Thyroid gland (tissue), 4 donors: ENCODE data around the gene CEMIP2.

Experiments
- POLR2A ChIP-seq, 2 donors: fragments of 450-650 bp; IDR thresholded peaks; one replicate each; pipeline ENCODE4 v1.6.1; 2017; ENCODE audit warnings: antibody characterized with exemption in 2 of 2, mild to moderate bottlenecking in 2 of 2, moderate library complexity in 1 of 2
- TF ChIP-seq, protein P1 (sequence below), 6 experiments: fragments of 200-600 bp in 3 of 6; fragments of 450-650 bp in 3 of 6; sonication (generic) in 3 of 6; IDR thresholded peaks; one replicate each; pipeline ENCODE4 v1.5.1; 2016 to 2019; ENCODE audit warnings: antibody characterized with exemption in 6 of 6, mild to moderate bottlenecking in 2 of 6, inconsistent platforms in 1 of 6, moderate library complexity in 1 of 6

DNA sequence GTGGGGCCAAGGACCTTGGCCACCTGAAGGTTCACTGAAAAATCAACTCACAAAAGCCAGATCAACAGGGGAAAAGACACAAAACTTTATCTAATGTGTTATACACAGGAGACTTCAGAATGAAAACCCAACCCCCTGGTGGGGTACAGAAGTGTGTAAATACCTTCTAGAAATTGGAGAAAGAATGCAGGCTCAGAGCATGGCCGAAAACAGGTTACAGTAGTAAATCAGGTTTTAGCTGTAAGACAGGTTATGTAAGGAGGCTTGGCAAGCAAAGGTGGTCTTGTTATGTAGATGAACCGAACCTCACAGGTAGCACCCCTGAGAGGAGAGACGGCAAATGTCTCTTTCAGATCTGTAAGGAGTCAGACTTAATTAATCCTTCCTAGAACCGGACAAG is 10.0 kb downstream of the CEMIP2 start:
- TF ChIP-seq, protein P1, sequence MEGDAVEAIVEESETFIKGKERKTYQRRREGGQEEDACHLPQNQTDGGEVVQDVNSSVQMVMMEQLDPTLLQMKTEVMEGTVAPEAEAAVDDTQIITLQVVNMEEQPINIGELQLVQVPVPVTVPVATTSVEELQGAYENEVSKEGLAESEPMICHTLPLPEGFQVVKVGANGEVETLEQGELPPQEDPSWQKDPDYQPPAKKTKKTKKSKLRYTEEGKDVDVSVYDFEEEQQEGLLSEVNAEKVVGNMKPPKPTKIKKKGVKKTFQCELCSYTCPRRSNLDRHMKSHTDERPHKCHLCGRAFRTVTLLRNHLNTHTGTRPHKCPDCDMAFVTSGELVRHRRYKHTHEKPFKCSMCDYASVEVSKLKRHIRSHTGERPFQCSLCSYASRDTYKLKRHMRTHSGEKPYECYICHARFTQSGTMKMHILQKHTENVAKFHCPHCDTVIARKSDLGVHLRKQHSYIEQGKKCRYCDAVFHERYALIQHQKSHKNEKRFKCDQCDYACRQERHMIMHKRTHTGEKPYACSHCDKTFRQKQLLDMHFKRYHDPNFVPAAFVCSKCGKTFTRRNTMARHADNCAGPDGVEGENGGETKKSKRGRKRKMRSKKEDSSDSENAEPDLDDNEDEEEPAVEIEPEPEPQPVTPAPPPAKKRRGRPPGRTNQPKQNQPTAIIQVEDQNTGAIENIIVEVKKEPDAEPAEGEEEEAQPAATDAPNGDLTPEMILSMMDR (IDR thresholded peaks at IDR 0.05), result no peak
- TF ChIP-seq POLR2A (IDR thresholded peaks at IDR 0.05), result no peak
